ENCODE measurements around the gene STX10. TPM values are rescaled to one million over a fixed set of nuclear protein-coding genes. Genes with fewer than 3 reads are reported as not detected.

Gene STX10
- total RNA-seq, 1 experiment from 2014 or later = 56.9 TPM

DNA sequence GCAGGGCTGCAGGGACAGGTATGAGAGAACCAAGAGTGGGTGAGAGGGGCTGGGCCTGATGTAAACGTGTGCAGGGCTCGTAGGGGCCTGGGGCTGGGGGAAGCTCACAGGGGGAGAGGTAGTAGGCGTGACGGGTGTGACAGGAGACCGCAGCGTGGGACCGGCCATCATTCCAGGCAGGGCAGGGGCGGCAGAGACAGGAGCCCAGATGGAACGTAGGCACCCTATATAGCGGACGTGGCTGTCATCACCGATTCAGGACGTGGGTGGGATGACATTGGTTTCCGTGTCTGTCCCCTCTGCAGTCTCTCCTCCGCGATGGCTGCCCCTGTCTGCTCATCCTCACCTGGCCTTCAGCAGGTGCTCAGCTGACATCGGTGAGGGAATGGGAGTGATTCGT lies 48.5 kb upstream of the STX10 start (continued):
- TF ChIP-seq USF1 (CRISPR knock-in tag; IDR thresholded peaks at IDR 0.05) (no peak), TCF7 (CRISPR knock-in tag; IDR thresholded peaks at IDR 0.05; ENCODE audit: low read depth) (no peak)

- no peaks in the 10 kb centered on the region for H3K27me3 Mint-ChIP-seq (ENCODE audit: low read depth)
- POLR2A ChIA-PET = interaction anchor here (0.8 to 2.2 kb wide), 9 partner anchors 28 to 51 kb away, joined by 3 to 18 read pairs (median 8); no protein-coding TSS in a partner anchor
- no peaks in the 10 kb centered on the region for H3K36me3 Mint-ChIP-seq
- ATAC-seq (peak; percentile 97), DNase-seq (ENCODE audit: low spot score) (peak; percentile 87)
- no peaks in the 10 kb centered on the region for H3K4me1 Mint-ChIP-seq
- no peak overlapping the region for H3K27ac Mint-ChIP-seq
- no peak overlapping the region for H3K4me3 Mint-ChIP-seq
- TF ChIP-seq ZNF232 (CRISPR knock-in tag; IDR thresholded peaks at IDR 0.05) (no peak), CTCF (IDR thresholded peaks at IDR 0.05) (peak; percentile 71)
- no peaks in the 10 kb centered on the region for H3K9me3 Mint-ChIP-seq
- CTCF ChIA-PET = interaction anchor here (0.6 to 4.0 kb wide), 73 partner anchors 9 to 536 kb away, joined by 3 to 86 read pairs (median 6); partner anchors contain the start of genes IER2, NACC1 and STX10
These were observed 45.5 kb upstream of the STX10 start for GRCh38 chr19:13195678-13196077.

GRCh38 chr19:13190781-13191540 lies 40.8 kb upstream of the STX10 start:
- H3K9me3 Mint-ChIP-seq = no peaks in the 10 kb centered on the region
- no peaks in the 10 kb centered on the region for H3K27me3 Mint-ChIP-seq (ENCODE audit: low read depth)
- H3K4me3 Mint-ChIP-seq = no peak overlapping the region
- ATAC-seq = no peak
- DNase-seq (ENCODE audit: low spot score) = no peak
- peaks cover 3% of the 10 kb centered on the region; the same call in 1 of the 2 replicates for H3K4me1 Mint-ChIP-seq
- H3K27ac Mint-ChIP-seq = no peak overlapping the region
- POLR2A ChIA-PET = no interaction called here
- H3K36me3 Mint-ChIP-seq = no peaks in the 10 kb centered on the region
- CTCF ChIA-PET = no interaction called here
- no peak for TF ChIP-seq ZNF532 (CRISPR knock-in tag; IDR thresholded peaks at IDR 0.05; ENCODE audit: borderline replicate concordance)
- no peak for TF ChIP-seq NFATC4 (CRISPR knock-in tag; IDR thresholded peaks at IDR 0.05)
- TF ChIP-seq RORB (CRISPR knock-in tag; IDR thresholded peaks at IDR 0.05) = no peak
- no peak for TF ChIP-seq ZNF396 (CRISPR knock-in tag; IDR thresholded peaks at IDR 0.05; ENCODE audit: borderline replicate concordance)
- no peak for TF ChIP-seq E2F5 (CRISPR knock-in tag; IDR thresholded peaks at IDR 0.05)
- no peak for TF ChIP-seq SMAD4 (CRISPR knock-in tag; IDR thresholded peaks at IDR 0.05)
- TF ChIP-seq AFF4 (CRISPR knock-in tag; IDR thresholded peaks at IDR 0.05; ENCODE audit: borderline replicate concordance) = no peak
- TF ChIP-seq, protein P1, sequence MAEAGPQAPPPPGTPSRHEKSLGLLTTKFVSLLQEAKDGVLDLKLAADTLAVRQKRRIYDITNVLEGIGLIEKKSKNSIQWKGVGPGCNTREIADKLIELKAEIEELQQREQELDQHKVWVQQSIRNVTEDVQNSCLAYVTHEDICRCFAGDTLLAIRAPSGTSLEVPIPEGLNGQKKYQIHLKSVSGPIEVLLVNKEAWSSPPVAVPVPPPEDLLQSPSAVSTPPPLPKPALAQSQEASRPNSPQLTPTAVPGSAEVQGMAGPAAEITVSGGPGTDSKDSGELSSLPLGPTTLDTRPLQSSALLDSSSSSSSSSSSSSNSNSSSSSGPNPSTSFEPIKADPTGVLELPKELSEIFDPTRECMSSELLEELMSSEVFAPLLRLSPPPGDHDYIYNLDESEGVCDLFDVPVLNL (CRISPR knock-in tag; IDR thresholded peaks at IDR 0.05; ENCODE audit: borderline replicate concordance, low read depth) = no peak
- no peak for TF ChIP-seq FOXJ3 (CRISPR knock-in tag; IDR thresholded peaks at IDR 0.05; ENCODE audit: borderline replicate concordance)
- no peak for TF ChIP-seq HMGA2 (CRISPR knock-in tag; IDR thresholded peaks at IDR 0.05)
- TF ChIP-seq, protein P2, sequence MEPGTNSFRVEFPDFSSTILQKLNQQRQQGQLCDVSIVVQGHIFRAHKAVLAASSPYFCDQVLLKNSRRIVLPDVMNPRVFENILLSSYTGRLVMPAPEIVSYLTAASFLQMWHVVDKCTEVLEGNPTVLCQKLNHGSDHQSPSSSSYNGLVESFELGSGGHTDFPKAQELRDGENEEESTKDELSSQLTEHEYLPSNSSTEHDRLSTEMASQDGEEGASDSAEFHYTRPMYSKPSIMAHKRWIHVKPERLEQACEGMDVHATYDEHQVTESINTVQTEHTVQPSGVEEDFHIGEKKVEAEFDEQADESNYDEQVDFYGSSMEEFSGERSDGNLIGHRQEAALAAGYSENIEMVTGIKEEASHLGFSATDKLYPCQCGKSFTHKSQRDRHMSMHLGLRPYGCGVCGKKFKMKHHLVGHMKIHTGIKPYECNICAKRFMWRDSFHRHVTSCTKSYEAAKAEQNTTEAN (CRISPR knock-in tag; IDR thresholded peaks at IDR 0.05) = no peak

Data from WTC11 (cell line).